Esophagus squamous epithelium (tissue), 5 donors: Measurements from ENCODE around the gene TCEA2. TPM values are rescaled to one million over a fixed set of nuclear protein-coding genes. Genes with fewer than 3 reads are reported as not detected.
A peak's percentile ranks its signal among the peaks of the same experiment; 100 is the strongest.

Source experiments
- DNase-seq: peaks from one replicate; lab custom pipeline; 2025; lab: John Stamatoyannopoulos, UW
- H3K27ac ChIP-seq, 4 donors: fragments of 200-600 bp; sonication (generic); one replicate each; pipeline ENCODE4 v1.5.1; 2016 to 2019; ENCODE audit warnings: mild to moderate bottlenecking in 1 of 4
- H3K27me3 ChIP-seq, 4 donors: fragments of 200-600 bp; sonication (generic); 1 replicate in 3 of 4; 2 replicates in 1 of 4; pipeline versions ENCODE4 v1.5.1 to v1.6.0; 2017 to 2021; ENCODE audit warnings: antibody characterized with exemption in 1 of 4
- H3K36me3 ChIP-seq, 3 donors: fragments of 200-600 bp; sonication (generic); one replicate each; pipeline ENCODE4 v1.5.1; 2016 to 2019
- H3K4me1 ChIP-seq, 3 donors: fragments of 200-600 bp; sonication (generic); one replicate each; pipeline ENCODE4 v1.5.1; 2017 to 2019
- H3K4me3 ChIP-seq, 4 donors: fragments of 200-600 bp; sonication (generic); 1 replicate in 3 of 4; 2 replicates in 1 of 4; pipeline ENCODE4 v1.5.1; 2016 to 2019; ENCODE audit warnings: mild to moderate bottlenecking in 2 of 4, moderate library complexity in 1 of 4
- H3K9me3 ChIP-seq, 3 donors: fragments of 200-600 bp; sonication (generic); one replicate each; pipeline ENCODE4 v1.5.1; 2016 to 2019
- POLR2A ChIP-seq, 4 donors: fragments of 450-650 bp; IDR thresholded peaks; one replicate each; pipeline ENCODE4 v1.6.1; 2017; ENCODE audit warnings: antibody characterized with exemption in 4 of 4, mild to moderate bottlenecking in 4 of 4, moderate library complexity in 3 of 4
- WGBS, 2 donors: methylation state at CpG; one replicate each; pipeline ENCODE4 v1.1.5; 2018; 5-methylcytosine and 5-hydroxymethylcytosine counted together
- intact Hi-C: fragments of 100-400 bp; cut with DNase I; formaldehyde crosslinking; loops from one replicate; pipeline ENCODE4 v1.15.0; 2022
- total RNA-seq, 4 donors: library from RNA; depleted of rRNA; stranded (reverse); fragments of >200 nt; gene quantifications; one replicate each; pipeline ENCODE4 v1.1.0, GENCODE V29; 2016
- TF ChIP-seq, protein P1 (sequence below), 6 experiments: fragments of 450-650 bp in 4 of 6; fragments of 200-600 bp in 2 of 6; sonication (generic) in 2 of 6; IDR thresholded peaks; one replicate each; pipeline ENCODE4 v1.5.1; 2016 to 2019; ENCODE audit warnings: antibody characterized with exemption in 6 of 6, mild to moderate bottlenecking in 4 of 6, moderate library complexity in 4 of 6
- donor health status: DM: yes; HTN: yes; CAD: no.

Gene TCEA2
- total RNA-seq, 4 donors from 2014 or later: 1.8 to 25.2 (median 8.9) TPM

- no peak for DNase-seq
- Histone ChIP-seq H3K36me3 (no peaks in the 10 kb centered on the region), H3K27ac (no peak overlapping the region), H3K27me3 (peaks cover 13 to 66% (median 21%) of the 10 kb centered on the region in 4 donors), H3K9me3 (no peaks in the 10 kb centered on the region), H3K4me1 (peaks cover 5 to 13% (median 11%) of the 10 kb centered on the region in 3 donors), H3K4me3 (no peak overlapping the region)
- no peak for TF ChIP-seq POLR2A (IDR thresholded peaks at IDR 0.05)
- TF ChIP-seq, protein P1, sequence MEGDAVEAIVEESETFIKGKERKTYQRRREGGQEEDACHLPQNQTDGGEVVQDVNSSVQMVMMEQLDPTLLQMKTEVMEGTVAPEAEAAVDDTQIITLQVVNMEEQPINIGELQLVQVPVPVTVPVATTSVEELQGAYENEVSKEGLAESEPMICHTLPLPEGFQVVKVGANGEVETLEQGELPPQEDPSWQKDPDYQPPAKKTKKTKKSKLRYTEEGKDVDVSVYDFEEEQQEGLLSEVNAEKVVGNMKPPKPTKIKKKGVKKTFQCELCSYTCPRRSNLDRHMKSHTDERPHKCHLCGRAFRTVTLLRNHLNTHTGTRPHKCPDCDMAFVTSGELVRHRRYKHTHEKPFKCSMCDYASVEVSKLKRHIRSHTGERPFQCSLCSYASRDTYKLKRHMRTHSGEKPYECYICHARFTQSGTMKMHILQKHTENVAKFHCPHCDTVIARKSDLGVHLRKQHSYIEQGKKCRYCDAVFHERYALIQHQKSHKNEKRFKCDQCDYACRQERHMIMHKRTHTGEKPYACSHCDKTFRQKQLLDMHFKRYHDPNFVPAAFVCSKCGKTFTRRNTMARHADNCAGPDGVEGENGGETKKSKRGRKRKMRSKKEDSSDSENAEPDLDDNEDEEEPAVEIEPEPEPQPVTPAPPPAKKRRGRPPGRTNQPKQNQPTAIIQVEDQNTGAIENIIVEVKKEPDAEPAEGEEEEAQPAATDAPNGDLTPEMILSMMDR (IDR thresholded peaks at IDR 0.05): no peak
- WGBS, 2 donors: 64 to 74% methylated on average over 6 to 9 of the region's 9 CpGs
- intact Hi-C loops: no loop called here
These were observed 38.1 kb downstream of the TCEA2 start for GRCh38 chr20:64100946-64101688.

DNA sequence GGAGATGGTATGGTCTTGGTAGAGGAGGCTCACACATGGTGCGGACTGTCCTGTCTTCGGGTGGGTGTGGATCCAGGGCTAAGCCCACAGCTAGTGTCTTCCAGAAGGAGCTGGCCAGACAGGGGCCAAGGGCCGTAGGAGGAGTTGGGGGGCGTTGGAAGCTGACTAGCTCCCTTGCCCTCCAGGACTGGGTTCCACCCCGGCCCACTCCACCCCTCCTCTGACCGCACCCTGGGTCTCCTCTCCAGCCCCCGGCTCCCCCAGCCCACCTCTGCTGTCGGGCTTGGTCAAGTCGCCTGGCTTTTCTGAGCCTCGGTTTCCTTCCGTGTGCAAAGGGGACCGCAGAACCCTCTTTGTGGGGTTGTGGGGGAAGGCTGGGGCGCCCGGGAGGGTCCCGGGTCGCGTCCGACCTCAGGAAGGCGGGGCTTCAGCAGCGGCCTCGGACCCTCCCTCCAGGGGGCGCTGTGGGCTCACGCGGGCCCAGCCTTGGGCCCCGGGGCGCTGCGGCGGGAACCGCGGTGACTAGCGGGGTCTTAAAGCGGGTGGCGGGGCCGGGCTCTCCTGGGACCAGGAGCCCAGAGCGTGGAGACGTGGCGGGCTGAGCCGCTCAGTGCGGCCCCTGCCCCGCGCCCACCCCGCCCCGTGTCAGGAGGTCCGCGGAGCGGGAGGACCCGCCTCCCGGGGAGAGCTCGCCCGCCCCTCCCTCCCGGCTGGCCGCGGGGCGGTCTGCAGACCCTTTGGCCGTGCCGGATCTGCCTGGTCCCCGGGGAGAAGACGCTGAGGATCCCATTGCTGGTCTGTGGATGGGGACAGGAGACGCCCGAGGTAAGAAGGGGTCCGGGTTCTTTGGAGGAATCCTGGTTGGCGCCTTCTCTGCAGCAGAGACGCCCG is 39.0 kb downstream of the TCEA2 start:
- Histone ChIP-seq H3K27me3 (peaks cover 13 to 65% (median 21%) of the 10 kb centered on the region in 4 donors), H3K36me3 (no peaks in the 10 kb centered on the region), H3K27ac (no peak overlapping the region), H3K4me3 (peak overlapping the region in 3 of 4 donors; percentile 15 to 60 (median 43)), H3K9me3 (no peaks in the 10 kb centered on the region), H3K4me1 (peaks cover 5 to 13% (median 11%) of the 10 kb centered on the region in 3 donors)
- no peak for DNase-seq
- intact Hi-C loops: no loop called here
- no peak for TF ChIP-seq POLR2A (IDR thresholded peaks at IDR 0.05)
- TF ChIP-seq, protein P1 (IDR thresholded peaks at IDR 0.05): peak; percentile 27 to 83 (median 54)
- 15 to 40% methylated on average over 1 to 13 of the region's 64 CpGs for WGBS, 2 donors

GRCh38 chr20:64102647-64103354 is 39.8 kb downstream of the TCEA2 start:
- DNase-seq: no peak
- no peaks in the 10 kb centered on the region for H3K9me3 ChIP-seq
- no peak overlapping the region for H3K27ac ChIP-seq
- whole genome bisulfite sequencing, 2 donors: 60 to 64% methylated on average over 6 to 8 of the region's 30 CpGs
- TF ChIP-seq, protein P1 (IDR thresholded peaks at IDR 0.05): no peak
- TF ChIP-seq POLR2A (IDR thresholded peaks at IDR 0.05): no peak
- H3K4me1 ChIP-seq: peaks cover 5 to 13% (median 11%) of the 10 kb centered on the region in 3 donors
- intact Hi-C loops: no loop called here
- H3K36me3 ChIP-seq: no peaks in the 10 kb centered on the region
- H3K4me3 ChIP-seq: peak overlapping the region in 3 of 4 donors; percentile 15 to 60 (median 43)
- H3K27me3 ChIP-seq: peaks cover 13 to 73% (median 21%) of the 10 kb centered on the region in 4 donors

- TF ChIP-seq, protein P1 (IDR thresholded peaks at IDR 0.05): no peak
- no peak for TF ChIP-seq POLR2A (IDR thresholded peaks at IDR 0.05)
- Histone ChIP-seq H3K9me3 (no peaks in the 10 kb centered on the region), H3K36me3 (no peaks in the 10 kb centered on the region), H3K27me3 (peaks cover 13 to 81% (median 21%) of the 10 kb centered on the region in 4 donors), H3K27ac (no peak overlapping the region), H3K4me3 (no peak overlapping the region), H3K4me1 (peaks cover 5 to 13% (median 11%) of the 10 kb centered on the region in 3 donors)
- intact Hi-C loops: no loop called here
- no peak for DNase-seq
- 68 to 74% methylated on average over 12 to 13 of the region's 20 CpGs for WGBS, 2 donors
These were observed 41.1 kb downstream of the TCEA2 start for GRCh38 chr20:64103871-64104666.
